Measurements from ENCODE around the gene VPS16. TPM values are rescaled to one million over a fixed set of nuclear protein-coding genes. Genes with fewer than 3 reads are reported as not detected.

The VPS16 gene
- total and polyA plus RNA-seq, 2 of the 13 experiments (the other 11 are each of a cell fraction or from before 2014, with no cell fraction given): 34.2 to 35.4 TPM

DNA sequence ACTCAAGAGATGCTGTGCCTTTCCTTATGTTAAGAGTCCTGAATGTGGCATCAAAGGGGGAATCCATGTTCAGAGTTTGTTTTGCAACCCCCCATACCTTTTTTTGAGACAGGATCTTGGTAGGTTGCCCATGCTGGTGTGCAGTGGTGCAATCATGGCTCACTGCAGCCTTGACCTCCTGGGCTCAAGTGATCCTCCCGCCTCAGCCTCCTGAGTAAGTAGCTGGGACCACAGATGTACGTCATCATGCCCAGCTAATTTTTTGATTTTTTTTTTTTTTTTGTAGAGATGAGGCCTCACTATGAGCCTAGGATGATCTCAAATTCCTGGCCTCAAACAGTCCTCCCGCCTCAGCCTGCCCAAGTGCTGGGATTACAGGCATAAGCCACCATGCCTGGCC lies 49.3 kb downstream of the VPS16 start:
- ATAC-seq: no peak
- no peak overlapping the region for H2AFZ ChIP-seq (ENCODE audit: low read length)
- peaks cover 26% of the 10 kb centered on the region for H3K4me1 ChIP-seq (ENCODE audit: insufficient read depth, low read length)
- no peaks in the 10 kb centered on the region for H3K27me3 ChIP-seq (ENCODE audit: control insufficient read depth in 1 of 2, insufficient read depth in 2 of 2, low read length in 2 of 2)
- BruUV-seq (replicated peaks): no TSS peak
- no peak overlapping the region for H3K4me2 ChIP-seq (ENCODE audit: low read depth, low read length)
- TF ChIP-seq ZNF770 (CRISPR knock-in tag; IDR thresholded peaks at IDR 0.05) (peak; percentile 92), RCOR2 (CRISPR knock-in tag; IDR thresholded peaks at IDR 0.05) (0 out of 2 replicates have a peak, but pooled peaks have one; percentile 5), ZNF33B (CRISPR knock-in tag; IDR thresholded peaks at IDR 0.05) (no peak)
- TF ChIP-seq, protein P1, sequence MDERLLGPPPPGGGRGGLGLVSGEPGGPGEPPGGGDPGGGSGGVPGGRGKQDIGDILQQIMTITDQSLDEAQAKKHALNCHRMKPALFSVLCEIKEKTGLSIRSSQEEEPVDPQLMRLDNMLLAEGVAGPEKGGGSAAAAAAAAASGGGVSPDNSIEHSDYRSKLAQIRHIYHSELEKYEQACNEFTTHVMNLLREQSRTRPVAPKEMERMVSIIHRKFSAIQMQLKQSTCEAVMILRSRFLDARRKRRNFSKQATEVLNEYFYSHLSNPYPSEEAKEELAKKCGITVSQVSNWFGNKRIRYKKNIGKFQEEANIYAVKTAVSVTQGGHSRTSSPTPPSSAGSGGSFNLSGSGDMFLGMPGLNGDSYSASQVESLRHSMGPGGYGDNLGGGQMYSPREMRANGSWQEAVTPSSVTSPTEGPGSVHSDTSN (CRISPR knock-in tag; IDR thresholded peaks at IDR 0.05): no peak
- in situ Hi-C loops (cut with HindIII; ENCODE audit: extremely low pct_ligation_motif_present, low pct_unique_long_range_greater_than_20kb) (no loop called here), intact Hi-C loops (cut with micrococcal nuclease; ENCODE audit: unreplicated experiment) (no loop called here)
- DNase-seq (ENCODE audit: low spot score): no peak
- POLR2A ChIA-PET: no interaction called here
- FAIRE-seq: no peak
- no peak overlapping the region for H3K9ac ChIP-seq (ENCODE audit: insufficient read depth, low read depth, low read length)
- no peaks in the 10 kb centered on the region for H3K9me3 ChIP-seq (ENCODE audit: low read length)
- H3K79me2 ChIP-seq (ENCODE audit: insufficient read depth, low read length): peaks cover 74% of the 10 kb centered on the region
- 0 out of 2 replicates have a peak, but pooled peaks cover 14% of the 10 kb centered on the region for H4K20me1 ChIP-seq (ENCODE audit: insufficient read depth, low read length)
- no peak overlapping the region for H3K27ac ChIP-seq (ENCODE audit: extremely low read length, insufficient read depth, low read length)
- 95% methylated on average over 3 of the region's 3 CpGs for WGBS (ENCODE audit: low lambda C conversion rate)
- H3K36me3 ChIP-seq (replicated peaks in 1 of 2; ENCODE audit: control insufficient read depth in 1 of 2, insufficient read depth in 2 of 2, low read length in 2 of 2): 0 out of 5 replicates have a peak, but pooled peaks cover 0 to 1% of the 10 kb centered on the region in 2 experiments
- no peak overlapping the region for H3K4me3 ChIP-seq (replicated peaks in 1 of 3; ENCODE audit: insufficient read depth in 1 of 3, low read depth in 2 of 3, low read length in 3 of 3)
- CTCF ChIA-PET (ENCODE audit: low intra/inter-chr PET ratio, low total read pairs): no interaction called here

DNA sequence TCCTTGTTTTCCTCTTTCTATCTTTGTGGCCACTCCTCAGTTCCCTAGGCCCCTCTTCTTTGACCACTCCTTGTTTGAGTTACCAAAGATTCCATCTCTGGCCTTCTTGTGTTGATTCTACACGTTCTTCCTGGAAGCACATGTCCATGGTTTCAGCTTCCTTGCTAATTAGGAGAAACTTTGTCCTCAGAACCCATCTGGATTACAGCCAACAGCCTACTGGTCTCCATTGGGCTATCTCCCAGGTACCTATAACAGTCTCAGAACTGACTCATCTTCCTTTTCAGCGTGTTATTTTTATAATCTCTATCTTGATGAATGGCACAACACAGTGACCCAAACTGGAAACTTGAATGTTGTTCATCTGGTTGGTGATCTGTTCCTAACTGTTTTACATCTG lies 50.2 kb downstream of the VPS16 start:
- 61% methylated on average over 2 of the region's 2 CpGs for WGBS (ENCODE audit: low lambda C conversion rate)
- DNase-seq (ENCODE audit: low spot score) (no peak), FAIRE-seq (peak; percentile 4), ATAC-seq (no peak)
- H3K9ac ChIP-seq (ENCODE audit: insufficient read depth, low read depth, low read length): no peak overlapping the region
- in situ Hi-C loops (cut with HindIII; ENCODE audit: extremely low pct_ligation_motif_present, low pct_unique_long_range_greater_than_20kb) (no loop called here), intact Hi-C loops (cut with micrococcal nuclease; ENCODE audit: unreplicated experiment) (no loop called here)
- no peak overlapping the region for H3K27ac ChIP-seq (ENCODE audit: extremely low read length, insufficient read depth, low read length)
- ChIA-PET CTCF (ENCODE audit: low intra/inter-chr PET ratio, low total read pairs) (no interaction called here), POLR2A (no interaction called here)
- no peak overlapping the region for H3K4me2 ChIP-seq (ENCODE audit: low read depth, low read length)
- TF ChIP-seq SRY (CRISPR knock-in tag; IDR thresholded peaks at IDR 0.05): no peak
- no peak for TF ChIP-seq E2F1 (CRISPR knock-in tag; IDR thresholded peaks at IDR 0.05)
- no peaks in the 10 kb centered on the region for H3K27me3 ChIP-seq (ENCODE audit: control insufficient read depth in 1 of 2, insufficient read depth in 2 of 2, low read length in 2 of 2)
- H4K20me1 ChIP-seq (ENCODE audit: insufficient read depth, low read length): 0 out of 2 replicates have a peak, but pooled peaks cover 14% of the 10 kb centered on the region
- H3K9me3 ChIP-seq (ENCODE audit: low read length): 0 out of 2 replicates have a peak, but pooled peaks cover 3% of the 10 kb centered on the region
- no peak overlapping the region for H3K4me3 ChIP-seq (replicated peaks in 1 of 3; ENCODE audit: insufficient read depth in 1 of 3, low read depth in 2 of 3, low read length in 3 of 3)
- no peak overlapping the region for H2AFZ ChIP-seq (ENCODE audit: low read length)
- peaks cover 75% of the 10 kb centered on the region for H3K79me2 ChIP-seq (ENCODE audit: insufficient read depth, low read length)
- no TSS peak for BruUV-seq (replicated peaks)
- 0 out of 5 replicates have a peak, but pooled peaks cover 0 to 1% of the 10 kb centered on the region in 2 experiments for H3K36me3 ChIP-seq (replicated peaks in 1 of 2; ENCODE audit: control insufficient read depth in 1 of 2, insufficient read depth in 2 of 2, low read length in 2 of 2)
- peaks cover 26% of the 10 kb centered on the region for H3K4me1 ChIP-seq (ENCODE audit: insufficient read depth, low read length)

All from HepG2 (cell line).